SK-N-SH (cell line): Measurements from ENCODE around the gene JMJD8. TPM values are rescaled to one million over a fixed set of nuclear protein-coding genes. Genes with fewer than 3 reads are reported as not detected.

ENCODE experiments used
- CTCF ChIA-PET: fragments of 300-600, 350-600 bp; formaldehyde crosslinking; extraction: SDS; loops from one replicate; lab custom pipeline; 2021; lab: Yijun Ruan, JAX
- POLR2A ChIA-PET: fragments of 350-600 bp; sonication (Branson Sonifier 250); formaldehyde crosslinking; extraction: SDS; loops from one replicate; lab custom pipeline; 2020; ENCODE audit warnings: antibody characterized with exemption, inconsistent platforms; lab: Yijun Ruan, JAX
- DNase-seq: peaks from one replicate; pipeline ENCODE4 v3.0.0; 2012
- H2AFZ ChIP-seq: fragments of 200-600 bp; sonication (generic); 2 replicates; pipeline ENCODE4 v1.8.1; 2016; ENCODE audit warnings: antibody characterized with exemption, mild to moderate bottlenecking, low read depth
- H3F3A ChIP-seq: fragments of 200-600 bp; sonication (generic); replicated peaks from 2 replicates; pipeline ENCODE3; 2016; ENCODE audit warnings: antibody characterized with exemption, mild to moderate bottlenecking; ENCODE audit not compliant: insufficient read depth
- H3K27ac ChIP-seq, 2 experiments: fragments of 200-500 bp in 1 of 2; fragments of 200-600 bp in 1 of 2; sonication (Bioruptor generic) in 1 of 2; sonication (generic), shearing (Covaris generic) in 1 of 2; 2 replicates each; pipeline versions ENCODE4 v1.5.1 to v1.6.1; 2014 to 2016; ENCODE audit warnings: low read depth in 2 of 2, inconsistent platforms in 1 of 2, low read length in 1 of 2, mild to moderate bottlenecking in 1 of 2, mixed read lengths in 1 of 2
- H3K27me3 ChIP-seq: fragments of 200-600 bp; sonication (generic), shearing (Covaris generic); 2 replicates; pipeline ENCODE4 v1.6.1; 2016; ENCODE audit warnings: mixed run types; ENCODE audit not compliant: insufficient read depth
- H3K36me3 ChIP-seq, 2 experiments: fragments of 200-500 bp in 1 of 2; fragments of 200-600 bp in 1 of 2; sonication (Bioruptor generic) in 1 of 2; sonication (generic) in 1 of 2; replicated peaks in 1 of 2; 2 replicates each; pipeline versions ENCODE3 to v1.5.1; 2014 to 2016; ENCODE audit warnings: low read length in 1 of 2, mild to moderate bottlenecking in 1 of 2; ENCODE audit not compliant: insufficient read depth in 2 of 2, control insufficient read depth in 1 of 2
- H3K4me1 ChIP-seq, 2 experiments: fragments of 200-500 bp in 1 of 2; fragments of 200-600 bp in 1 of 2; sonication (Bioruptor generic) in 1 of 2; sonication (generic), shearing (Covaris generic) in 1 of 2; 2 replicates each; pipeline versions ENCODE4 v1.5.1 to v1.6.1; 2014 to 2016; ENCODE audit warnings: low read depth in 1 of 2, low read length in 1 of 2, mixed run types in 1 of 2; ENCODE audit not compliant: insufficient read depth in 2 of 2, control insufficient read depth in 1 of 2
- H3K4me2 ChIP-seq: fragments of 200-600 bp; sonication (generic), shearing (Covaris generic); 2 replicates; pipeline ENCODE4 v1.6.1; 2017; ENCODE audit warnings: mixed run types
- H3K4me3 ChIP-seq, 2 experiments: fragments of 200-500 bp in 1 of 2; fragments of 200-600 bp in 1 of 2; sonication (Bioruptor generic) in 1 of 2; sonication (generic), shearing (Covaris generic) in 1 of 2; 2 replicates each; pipeline versions ENCODE4 v1.5.1 to v1.8.1; 2014 to 2016; ENCODE audit warnings: low read depth in 2 of 2, inconsistent platforms in 1 of 2, low read length in 1 of 2, mild to moderate bottlenecking in 1 of 2, mixed read lengths in 1 of 2, moderate library complexity in 1 of 2
- H3K79me2 ChIP-seq: fragments of 200-600 bp; sonication (generic); 2 replicates; pipeline ENCODE4 v1.8.1; 2017; ENCODE audit warnings: mild to moderate bottlenecking; ENCODE audit not compliant: insufficient read depth
- H3K9ac ChIP-seq: fragments of 200-600 bp; sonication (generic); 2 replicates; pipeline ENCODE4 v1.6.1; 2017; ENCODE audit warnings: mixed run types
- H3K9me2 ChIP-seq: fragments of 200-600 bp; sonication (generic); 2 replicates; pipeline ENCODE4 v1.6.1; 2017; ENCODE audit warnings: mixed run types
- H3K9me3 ChIP-seq: fragments of 200-600 bp; sonication (generic); 2 replicates; pipeline ENCODE4 v1.6.1; 2017; ENCODE audit warnings: mixed run types, mild to moderate bottlenecking, moderate library complexity
- H4K20me1 ChIP-seq: fragments of 200-600 bp; sonication (generic); 2 replicates; pipeline ENCODE4 v1.6.1; 2017; ENCODE audit warnings: mild to moderate bottlenecking, mixed run types; ENCODE audit not compliant: insufficient read depth
- CHD2 ChIP-seq: fragments of 150-350 bp; IDR thresholded peaks from 2 replicates; pipeline ENCODE4 v1.6.1; 2018; ENCODE audit warnings: low read length; ENCODE audit not compliant: partially characterized antibody
- CTCF ChIP-seq: fragments of 200-600 bp; sonication (generic); IDR thresholded peaks from 2 replicates; pipeline ENCODE4 v1.6.1; 2017; ENCODE audit warnings: antibody characterized with exemption, mild to moderate bottlenecking, moderate library complexity
- FOXM1 ChIP-seq: IDR thresholded peaks from 2 replicates; pipeline ENCODE4 v1.4.0; 2012; ENCODE audit warnings: low read depth, mild to moderate bottlenecking
- JUND ChIP-seq: IDR thresholded peaks from 2 replicates; pipeline ENCODE4 v1.4.0; 2012
- REST ChIP-seq: IDR thresholded peaks from 2 replicates; pipeline ENCODE4 v1.6.1; 2012; ENCODE audit warnings: mild to moderate bottlenecking, low read depth, low read length, moderate library complexity
- SIN3A ChIP-seq: IDR thresholded peaks from 2 replicates; pipeline ENCODE4 v1.6.1; 2012; ENCODE audit warnings: low read depth, mild to moderate bottlenecking, low read length, moderate library complexity, borderline replicate concordance
- SMC3 ChIP-seq: IDR thresholded peaks from 2 replicates; pipeline ENCODE4 v1.6.1; 2012; ENCODE audit warnings: low read depth, low read length, improper control_type of control experiment
- TCF12 ChIP-seq: IDR thresholded peaks from 2 replicates; pipeline ENCODE4 v1.4.0; 2012
- USF2 ChIP-seq: fragments of 150-350 bp; IDR thresholded peaks from 2 replicates; pipeline ENCODE4 v1.6.1; 2017; ENCODE audit warnings: antibody characterized with exemption, low read length, low read depth, borderline replicate concordance
- YY1 ChIP-seq: IDR thresholded peaks from 2 replicates; pipeline ENCODE4 v1.4.0; 2012; ENCODE audit warnings: low read depth, mild to moderate bottlenecking
- WGBS: methylation state at CpG from one replicate; pipeline ENCODE4 v1.1.6; 2017; ENCODE audit warnings: low lambda C conversion rate; 5-methylcytosine and 5-hydroxymethylcytosine counted together
- polyA plus RNA-seq, 3 experiments: library from polyadenylated mRNA; depleted of rRNA; stranded (reverse); fragments of >200 nt; gene quantifications; 2 replicates each; pipeline ENCODE4 v1.2.3, GENCODE V29; 2012

JMJD8 gene
- polyA plus RNA-seq, 1 of the 3 experiments (the other 2 are of a cell fraction) = 67.0 TPM

- TF ChIP-seq SIN3A (peak; percentile 60; the same call in 1 of the 2 replicates), TCF12 (peak; percentile 59), REST (0 out of 2 replicates have a peak, but pooled peaks have one; percentile 21), USF2 (no peak), FOXM1 (no peak), CHD2 (peak; percentile 83)
Observed at GRCh38 chr16:720447-720989, 36.4 kb upstream of the JMJD8 start (continued).

- peak; percentile 54 for DNase-seq
- no peaks in the 10 kb centered on the region for H3K27me3 ChIP-seq
- H3K4me3 ChIP-seq = peak overlapping the region; percentile 86 to 89
- POLR2A ChIA-PET = interaction anchor here (0.8 to 3.8 kb wide), 11 partner anchors 10 to 68 kb away, joined by 3 to 19 read pairs (median 4); partner anchors contain the start of genes CHTF18, JMJD8, RHBDL1 and RPUSD1
- peaks cover 2% of the 10 kb centered on the region; the same call in 1 of the 2 replicates for H3K79me2 ChIP-seq
- CTCF ChIA-PET = interaction anchor here (0.7 to 22.4 kb wide), 10 partner anchors 7 to 383 kb away, joined by 3 to 358 read pairs (median 9); partner anchors contain the start of genes ANTKMT, CCDC78, CIAO3 and FBXL16
- TF ChIP-seq JUND = peak; percentile 2; the same call in 1 of the 2 replicates
- TF ChIP-seq YY1 = no peak
- TF ChIP-seq CTCF = peak; percentile 38
- TF ChIP-seq SMC3 = peak; percentile 8; the same call in 1 of the 2 replicates
- peak overlapping the region; percentile 85 for H3K9ac ChIP-seq
- peaks cover 24% of the 10 kb centered on the region; the same call in 1 of the 2 replicates for H4K20me1 ChIP-seq
- peaks cover 8 to 47% of the 10 kb centered on the region in 2 experiments; a peak in 3 of 4 replicates for H3K4me1 ChIP-seq
- H3K27ac ChIP-seq = peak overlapping the region; percentile 91 to 99
- no peak overlapping the region for H2AFZ ChIP-seq
- H3K36me3 ChIP-seq = peaks cover 0 to 6% of the 10 kb centered on the region in 2 experiments
- peak overlapping the region; percentile 100 for H3K4me2 ChIP-seq
- H3F3A ChIP-seq = peaks cover 21% of the 10 kb centered on the region
- H3K9me3 ChIP-seq = no peaks in the 10 kb centered on the region
- no peaks in the 10 kb centered on the region for H3K9me2 ChIP-seq
- WGBS = 13% methylated on average over 11 of the region's 16 CpGs
Observed at GRCh38 chr16:719815-720446, 35.8 kb upstream of the JMJD8 start.
